GM06990 (cell line): Measurements from ENCODE around the gene RPL37A.

ENCODE experiments used
- DNase-seq: peaks from one replicate; pipeline ENCODE4 v3.0.0-alpha.2; 2011; ENCODE audit not compliant: insufficient read length; ENCODE audit errors: extremely low read depth
- H3K27me3 ChIP-seq: replicated peaks from 2 replicates; pipeline ENCODE4 v1.6.0; 2011; ENCODE audit warnings: low read length; ENCODE audit not compliant: control insufficient read depth, insufficient read depth
- H3K36me3 ChIP-seq: 2 replicates; pipeline ENCODE4 v1.5.1; 2011; ENCODE audit warnings: low read length; ENCODE audit not compliant: control insufficient read depth, insufficient read depth
- H3K4me3 ChIP-seq: replicated peaks from 2 replicates; pipeline ENCODE4 v1.5.1; 2011; ENCODE audit warnings: low read depth, mild to moderate bottlenecking, control low read depth, low read length
- TF ChIP-seq, protein P1 (sequence below): IDR thresholded peaks from 2 replicates; pipeline ENCODE4 v1.5.1; 2011; ENCODE audit warnings: low read length, control low read depth, mild to moderate bottlenecking, inconsistent platforms; ENCODE audit not compliant: insufficient read depth, poor library complexity, severe bottlenecking

Gene RPL37A

GRCh38 chr2:216502381-216503158, 3.9 kb downstream of the RPL37A start:
- H3K36me3 ChIP-seq, result peaks cover 19% of the 10 kb centered on the region
- no peaks in the 10 kb centered on the region for H3K27me3 ChIP-seq
- no peak for DNase-seq
- H3K4me3 ChIP-seq, result no peak overlapping the region
- TF ChIP-seq, protein P1, sequence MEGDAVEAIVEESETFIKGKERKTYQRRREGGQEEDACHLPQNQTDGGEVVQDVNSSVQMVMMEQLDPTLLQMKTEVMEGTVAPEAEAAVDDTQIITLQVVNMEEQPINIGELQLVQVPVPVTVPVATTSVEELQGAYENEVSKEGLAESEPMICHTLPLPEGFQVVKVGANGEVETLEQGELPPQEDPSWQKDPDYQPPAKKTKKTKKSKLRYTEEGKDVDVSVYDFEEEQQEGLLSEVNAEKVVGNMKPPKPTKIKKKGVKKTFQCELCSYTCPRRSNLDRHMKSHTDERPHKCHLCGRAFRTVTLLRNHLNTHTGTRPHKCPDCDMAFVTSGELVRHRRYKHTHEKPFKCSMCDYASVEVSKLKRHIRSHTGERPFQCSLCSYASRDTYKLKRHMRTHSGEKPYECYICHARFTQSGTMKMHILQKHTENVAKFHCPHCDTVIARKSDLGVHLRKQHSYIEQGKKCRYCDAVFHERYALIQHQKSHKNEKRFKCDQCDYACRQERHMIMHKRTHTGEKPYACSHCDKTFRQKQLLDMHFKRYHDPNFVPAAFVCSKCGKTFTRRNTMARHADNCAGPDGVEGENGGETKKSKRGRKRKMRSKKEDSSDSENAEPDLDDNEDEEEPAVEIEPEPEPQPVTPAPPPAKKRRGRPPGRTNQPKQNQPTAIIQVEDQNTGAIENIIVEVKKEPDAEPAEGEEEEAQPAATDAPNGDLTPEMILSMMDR, result no peak

DNA sequence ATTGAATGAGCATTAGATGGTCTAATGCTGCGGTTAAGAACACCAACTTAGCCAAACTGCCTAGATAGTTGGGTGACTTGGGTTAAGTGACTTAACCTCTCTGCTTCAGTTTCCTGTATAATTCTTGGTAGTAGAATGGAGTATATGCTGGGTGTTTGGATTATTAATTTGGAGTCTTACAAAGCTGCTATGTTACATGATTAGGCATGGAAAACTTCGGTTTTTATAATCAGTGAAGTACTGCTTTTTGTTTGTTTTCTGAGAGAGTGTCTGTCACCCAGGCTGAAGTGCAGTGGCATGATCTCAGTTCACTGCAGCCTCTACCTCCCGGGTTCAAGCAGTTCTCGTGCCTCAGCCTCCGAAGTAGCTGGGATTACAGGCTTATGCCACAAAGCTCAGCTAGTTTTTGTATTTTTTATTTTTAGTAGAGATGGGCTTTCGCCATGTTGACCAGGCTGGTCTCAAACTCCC, 4.5 kb downstream of the RPL37A start:
- peaks cover 19% of the 10 kb centered on the region for H3K36me3 ChIP-seq
- H3K27me3 ChIP-seq, result no peaks in the 10 kb centered on the region
- TF ChIP-seq, protein P1, result no peak
- no peak overlapping the region for H3K4me3 ChIP-seq
- DNase-seq, result no peak

- Histone ChIP-seq H3K27me3 (no peaks in the 10 kb centered on the region), H3K36me3 (peaks cover 19% of the 10 kb centered on the region), H3K4me3 (no peak overlapping the region)
- no peak for DNase-seq
- TF ChIP-seq, protein P1, result no peak
Measured at GRCh38 chr2:216503697-216504375, 5.2 kb downstream of the RPL37A start.

GRCh38 chr2:216504376-216504762, 5.7 kb downstream of the RPL37A start:
- H3K27me3 ChIP-seq, result no peaks in the 10 kb centered on the region
- no peak overlapping the region for H3K4me3 ChIP-seq
- no peak for DNase-seq
- TF ChIP-seq, protein P1, result no peak
- peaks cover 19% of the 10 kb centered on the region for H3K36me3 ChIP-seq

GRCh38 chr2:216505133-216506106, 6.8 kb downstream of the RPL37A start:
- H3K36me3 ChIP-seq, result peaks cover 14% of the 10 kb centered on the region
- DNase-seq, result no peak
- TF ChIP-seq, protein P1, result no peak

More at GRCh38 chr2:216505133-216506106, 6.8 kb downstream of the RPL37A start:
- Histone ChIP-seq H3K27me3 (no peaks in the 10 kb centered on the region), H3K4me3 (no peak overlapping the region)
